Upper lobe of left lung (tissue), 4 donors: ENCODE data around the gene RYK.

ENCODE experiments used
- CTCF ChIP-seq, 6 experiments: fragments of 450-650 bp in 4 of 6; fragments of 200-600 bp in 2 of 6; sonication (generic) in 2 of 6; IDR thresholded peaks; one replicate each; pipeline ENCODE4 v1.5.1; 2016 to 2019; ENCODE audit warnings: antibody characterized with exemption in 6 of 6
- EP300 ChIP-seq, 4 donors: sonication (generic); formaldehyde crosslinking; IDR thresholded peaks; one replicate each; pipeline ENCODE4 v1.5.1; 2017; ENCODE audit warnings: antibody characterized with exemption in 4 of 4, control low read depth in 2 of 4

- TF ChIP-seq CTCF (IDR thresholded peaks at IDR 0.05) (no peak), EP300 (IDR thresholded peaks at IDR 0.05) (no peak)
Observed at GRCh38 chr3:134298249-134298648, 47.6 kb upstream of the RYK start.
